Erythroblast (primary cell): ENCODE data around the gene CBL.

ENCODE experiments used
- GATA1 ChIP-seq: IDR thresholded peaks from 2 replicates; pipeline ENCODE4 v1.6.1; 2011; ENCODE audit warnings: low read depth, mild to moderate bottlenecking, control low read depth, low read length, moderate library complexity
- POLR2A ChIP-seq: IDR thresholded peaks from 2 replicates; pipeline ENCODE4 v1.6.1; 2011; ENCODE audit warnings: mild to moderate bottlenecking, low read length

DNA sequence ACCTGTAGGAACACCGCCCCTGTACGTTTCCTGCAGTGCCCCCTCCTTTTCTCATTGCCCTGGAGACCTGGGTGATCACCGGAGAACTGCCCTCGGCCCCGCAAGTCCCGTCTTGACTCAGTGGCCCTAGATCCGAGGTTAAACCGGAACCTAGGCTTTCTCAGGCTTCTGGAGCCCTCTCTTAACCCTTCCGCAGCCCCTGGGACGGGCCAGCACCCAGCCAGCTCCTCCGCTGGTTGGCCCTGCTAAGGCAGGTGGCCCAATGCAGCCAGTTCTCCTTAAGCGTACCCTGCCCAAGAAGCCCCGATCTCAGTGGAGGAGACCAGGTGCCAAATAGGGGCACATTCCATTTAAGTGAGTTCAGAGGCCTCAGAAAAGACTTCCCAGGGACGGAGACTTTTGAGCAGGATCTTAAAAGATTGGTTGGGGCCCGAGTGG, 36.8 kb upstream of the CBL start:
- no peak for TF ChIP-seq POLR2A
- no peak for TF ChIP-seq GATA1
